Sigmoid colon (tissue), 4 donors: ENCODE data around the gene TUBA4B.

Experiments used
- CTCF ChIP-seq, 4 experiments: fragments of 450-650 bp in 3 of 4; fragments of 200-600 bp in 1 of 4; IDR thresholded peaks; one replicate each; pipeline ENCODE4 v1.5.1; 2016 to 2019; ENCODE audit warnings: antibody characterized with exemption in 4 of 4, mild to moderate bottlenecking in 3 of 4, moderate library complexity in 2 of 4
- EP300 ChIP-seq, 4 donors: sonication (generic); formaldehyde crosslinking; IDR thresholded peaks; one replicate each; pipeline ENCODE4 v1.6.1; 2017; ENCODE audit warnings: antibody characterized with exemption in 4 of 4
- POLR2A ChIP-seq, 2 donors: fragments of 450-650 bp; IDR thresholded peaks; one replicate each; pipeline ENCODE4 v1.6.1; 2016; ENCODE audit warnings: antibody characterized with exemption in 2 of 2, mild to moderate bottlenecking in 2 of 2, moderate library complexity in 2 of 2

- TF ChIP-seq CTCF (IDR thresholded peaks at IDR 0.05) (no peak), POLR2A (IDR thresholded peaks at IDR 0.05) (no peak), EP300 (IDR thresholded peaks at IDR 0.05) (no peak)
Measured at GRCh38 chr2:219296631-219297391, 43.8 kb downstream of the TUBA4B start.
